AG04450 (cell line): ENCODE measurements around the gene ITPR1. TPM values are rescaled to one million over a fixed set of nuclear protein-coding genes. Genes with fewer than 3 reads are reported as not detected.
"Not testable (repeated sequence)": the region's sequence is repeated elsewhere in the genome, so short reads cannot be mapped to it uniquely, and the experiment has no call there.

Source experiments
- CTCF ChIA-PET: fragments of 300-600, 350-600 bp; formaldehyde crosslinking; extraction: SDS; loops from one replicate; lab custom pipeline; 2022; ENCODE audit warnings: antibody characterized with exemption, inconsistent platforms; lab: Charles Lee
- POLR2A ChIA-PET: fragments of 350-600 bp; formaldehyde crosslinking; extraction: SDS; loops from one replicate; lab custom pipeline; 2021; ENCODE audit warnings: antibody characterized with exemption, inconsistent platforms; lab: Yijun Ruan, JAX
- DNase-seq: peaks from one replicate; pipeline ENCODE4 v3.0.0-alpha.2; 2011; ENCODE audit warnings: low read depth, low spot score
- H3K27ac ChIP-seq: one replicate; pipeline ENCODE4 v1.5.1; 2012; ENCODE audit warnings: low read depth, low read length, control low read depth
- H3K27me3 ChIP-seq: one replicate; pipeline ENCODE4 v1.6.0; 2012; ENCODE audit warnings: low read length; ENCODE audit not compliant: control insufficient read depth, insufficient read depth
- H3K4me3 ChIP-seq: 2 replicates; pipeline ENCODE4 v1.5.1; 2011; ENCODE audit warnings: mild to moderate bottlenecking, low read depth, low read length, control low read depth
- H3K9me3 ChIP-seq: 2 replicates; pipeline ENCODE4 v1.5.1; 2012; ENCODE audit warnings: low read length; ENCODE audit not compliant: control insufficient read depth, insufficient read depth
- CTCF ChIP-seq: IDR thresholded peaks from 2 replicates; pipeline ENCODE4 v1.5.1; 2011; ENCODE audit warnings: low read depth, low read length, control low read depth, inconsistent platforms
- polyA plus RNA-seq: library from polyadenylated mRNA; depleted of rRNA; stranded (reverse); fragments of >200 nt; gene quantifications from 2 replicates; pipeline ENCODE4 v1.2.3, GENCODE V29; 2011

Gene ITPR1
- polyA plus RNA-seq, 1 experiment, result 7.4 TPM

- DNase-seq, result no peak
Measured at GRCh38 chr3:4454142-4454541, 39.0 kb upstream of the ITPR1 start.

GRCh38 chr3:4456780-4457179 is 36.4 kb upstream of the ITPR1 start:
- H3K27ac ChIP-seq, H3K27me3 ChIP-seq, H3K4me3 ChIP-seq, H3K9me3 ChIP-seq, DNase-seq, CTCF ChIA-PET, POLR2A ChIA-PET: not testable (repeated sequence)

More at GRCh38 chr3:4454142-4454541, 39.0 kb upstream of the ITPR1 start:
- ChIA-PET POLR2A (no interaction called here), CTCF (interaction anchor here (0.6 kb wide), 1 partner anchor 81 kb away, joined by 4 read pairs; no protein-coding TSS in a partner anchor)
- Histone ChIP-seq H3K4me3 (no peak overlapping the region), H3K27me3 (no peaks in the 10 kb centered on the region), H3K27ac (no peak overlapping the region), H3K9me3 (no peaks in the 10 kb centered on the region)
- no peak for TF ChIP-seq CTCF

- Histone ChIP-seq H3K27me3 (no peaks in the 10 kb centered on the region), H3K4me3 (no peak overlapping the region), H3K9me3 (no peaks in the 10 kb centered on the region), H3K27ac (no peak overlapping the region)
- ChIA-PET CTCF (no interaction called here), POLR2A (no interaction called here)
- no peak for DNase-seq
- no peak for TF ChIP-seq CTCF
Measured at GRCh38 chr3:4458961-4459360, 34.2 kb upstream of the ITPR1 start.

- no peak for DNase-seq
- Histone ChIP-seq H3K4me3 (no peak overlapping the region), H3K27me3 (no peaks in the 10 kb centered on the region), H3K27ac (no peak overlapping the region), H3K9me3 (no peaks in the 10 kb centered on the region)
- TF ChIP-seq CTCF, result no peak
- ChIA-PET POLR2A (no interaction called here), CTCF (interaction anchor here (0.7 kb wide), 1 partner anchor 9 kb away, joined by 4 read pairs; no protein-coding TSS in a partner anchor)
Measured at GRCh38 chr3:4460334-4460733, 32.8 kb upstream of the ITPR1 start.

GRCh38 chr3:4461468-4462090 is 31.6 kb upstream of the ITPR1 start:
- ChIA-PET CTCF (interaction anchor here (1.8 to 2.2 kb wide), 2 partner anchors 111 to 172 kb away, joined by 7 read pairs; no protein-coding TSS in a partner anchor), POLR2A (no interaction called here)
- Histone ChIP-seq H3K27me3 (no peaks in the 10 kb centered on the region), H3K4me3 (no peak overlapping the region), H3K27ac (no peak overlapping the region), H3K9me3 (no peaks in the 10 kb centered on the region)
- TF ChIP-seq CTCF, result no peak
- no peak for DNase-seq
